Measurements from ENCODE around the gene TSHZ2. TPM values are rescaled to one million over a fixed set of nuclear protein-coding genes. Genes with fewer than 3 reads are reported as not detected.

Gene TSHZ2
- total and polyA plus RNA-seq, 2 donors (not counting 3 experiments of a cell fraction or from before 2014, with no cell fraction given), result not detected

DNA sequence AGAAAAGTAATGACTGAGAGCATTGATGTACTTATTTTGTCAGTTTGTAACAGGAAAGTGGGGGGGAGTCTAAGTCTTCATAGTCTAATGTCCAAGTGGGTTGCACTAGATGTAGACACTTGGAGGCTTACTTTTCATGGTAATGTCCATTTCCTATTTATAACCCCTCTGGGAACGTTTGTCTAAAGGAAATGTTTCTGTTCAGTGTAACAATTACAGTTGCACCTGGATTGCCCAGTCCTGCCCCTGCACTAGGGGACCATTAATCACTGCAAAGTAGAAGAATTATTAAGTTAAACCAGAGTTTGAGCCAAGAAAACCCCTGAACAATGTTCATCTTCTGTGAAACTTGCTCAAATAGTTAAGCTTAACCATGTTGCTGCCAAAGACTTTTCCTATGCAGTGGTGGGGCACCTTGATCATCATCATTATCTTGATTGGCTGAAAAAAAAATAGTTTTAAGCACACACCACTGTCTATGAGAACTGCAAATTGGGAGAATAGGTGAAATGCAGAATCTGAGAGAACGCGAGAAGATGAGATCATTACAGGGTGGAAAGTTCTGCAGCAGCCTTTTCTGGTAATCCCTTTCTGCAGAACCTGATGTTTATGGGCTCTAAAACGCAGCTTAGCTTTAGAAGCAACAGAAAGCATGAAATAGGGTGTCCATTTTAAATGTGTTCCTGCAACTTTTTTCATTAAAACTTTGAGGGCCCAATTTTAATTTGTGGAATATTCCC, 515.5 kb downstream of the TSHZ2 start:
- no TSS peak for BruUV-seq (replicated peaks)
- no peak for FAIRE-seq
- intact Hi-C loops (cut with micrococcal nuclease) (no loop called here), dilution Hi-C loops (cut with MboI; ENCODE audit: extremely low pct_ligation_motif_present, low sequenced_read_pairs) (no loop called here)
- no peak overlapping the region for H2AFZ ChIP-seq (ENCODE audit: low read depth, low read length)
- DNase-seq (ENCODE audit: low read depth, low spot score), result no peak
- CTCF ChIA-PET, result no interaction called here
- TF ChIP-seq FOS (IDR thresholded peaks at IDR 0.05; ENCODE audit: borderline replicate concordance, insufficient read depth, low read length) (no peak), GATA2 (IDR thresholded peaks at IDR 0.05; ENCODE audit: insufficient read depth, insufficient read length, low read depth, low read length) (no peak), JUN (IDR thresholded peaks at IDR 0.05; ENCODE audit: borderline replicate concordance, insufficient read depth, insufficient read length, low read depth) (no peak), CTCF (IDR thresholded peaks at IDR 0.05; ENCODE audit: extremely low read depth in 1 of 2, insufficient read depth in 1 of 2, low read depth in 1 of 2, low read length in 2 of 2) (no peak), MYC (IDR thresholded peaks at IDR 0.05; ENCODE audit: low read depth, low read length) (no peak), EZH2 (IDR thresholded peaks at IDR 0.05; ENCODE audit: borderline replicate concordance, low read depth, low read length, severe bottlenecking) (no peak), POLR2A (IDR thresholded peaks at IDR 0.05; ENCODE audit: low read depth, low read length) (no peak), POLR2AphosphoS5 (IDR thresholded peaks at IDR 0.05; ENCODE audit: insufficient read depth, low read depth, low read length) (no peak)
- TF ChIP-seq, protein P1, sequence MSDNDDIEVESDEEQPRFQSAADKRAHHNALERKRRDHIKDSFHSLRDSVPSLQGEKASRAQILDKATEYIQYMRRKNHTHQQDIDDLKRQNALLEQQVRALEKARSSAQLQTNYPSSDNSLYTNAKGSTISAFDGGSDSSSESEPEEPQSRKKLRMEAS (IDR thresholded peaks at IDR 0.05; ENCODE audit: insufficient read depth, insufficient read length), result no peak
- no peaks in the 10 kb centered on the region for H3K9me1 ChIP-seq (replicated peaks; ENCODE audit: control insufficient read depth, extremely low read depth, insufficient read depth, low read length)
- no peak overlapping the region for H3K4me2 ChIP-seq (ENCODE audit: insufficient read depth, low read length)
- no peak overlapping the region for H3K9ac ChIP-seq (replicated peaks; ENCODE audit: extremely low read depth, insufficient read depth, low read length)
- H3K27ac ChIP-seq (ENCODE audit: insufficient read depth, low read depth, low read length), result no peak overlapping the region
- no peaks in the 10 kb centered on the region for H3K79me2 ChIP-seq (ENCODE audit: control insufficient read depth, insufficient read depth, low read length)
- no peaks in the 10 kb centered on the region for H4K20me1 ChIP-seq (replicated peaks; ENCODE audit: control insufficient read depth, extremely low read depth, insufficient read depth, low read length)
- POLR2A ChIA-PET, result no interaction called here
- H3K4me3 ChIP-seq (replicated peaks in 1 of 3; ENCODE audit: insufficient read depth in 1 of 3, low read depth in 1 of 3, low read length in 3 of 3), result no peak overlapping the region
- no peaks in the 10 kb centered on the region for H3K36me3 ChIP-seq (ENCODE audit: control insufficient read depth in 2 of 2, extremely low read depth in 1 of 2, insufficient read depth in 2 of 2, low read length in 2 of 2)
- no peaks in the 10 kb centered on the region for H3K9me3 ChIP-seq (replicated peaks; ENCODE audit: control insufficient read depth, insufficient read depth, low read length)
- no peaks in the 10 kb centered on the region for H3K4me1 ChIP-seq (ENCODE audit: control insufficient read depth, extremely low read depth, insufficient read depth, low read length)
- no peaks in the 10 kb centered on the region for H3K27me3 ChIP-seq (ENCODE audit: control insufficient read depth in 2 of 2, insufficient read depth in 2 of 2, low read length in 2 of 2)
